Measurements from ENCODE around the gene RECQL5. TPM values are rescaled to one million over a fixed set of nuclear protein-coding genes. Genes with fewer than 3 reads are reported as not detected.

Gene RECQL5
- polyA plus RNA-seq, 4 donors: 31.6 to 59.3 (median 46.1) TPM

GRCh38 chr17:75621489-75621888 is 45.5 kb downstream of the RECQL5 start:
- DNase-seq (ENCODE audit: low read depth in 4 of 4, low spot score in 2 of 4): no peak

GRCh38 chr17:75619506-75620431 is 47.2 kb downstream of the RECQL5 start:
- DNase-seq (ENCODE audit: low read depth in 4 of 4, low spot score in 2 of 4): no peak

- DNase-seq (ENCODE audit: low read depth in 4 of 4, low spot score in 2 of 4): no peak
Observed at GRCh38 chr17:75617675-75618074, 49.3 kb downstream of the RECQL5 start.

GRCh38 chr17:75617218-75617617 is 49.7 kb downstream of the RECQL5 start:
- DNase-seq (ENCODE audit: low read depth in 4 of 4, low spot score in 2 of 4): no peak

GRCh38 chr17:75616521-75617122 is 50.3 kb downstream of the RECQL5 start:
- DNase-seq (ENCODE audit: low read depth in 4 of 4, low spot score in 2 of 4): no peak

GRCh38 chr17:75615301-75615700 is 51.7 kb downstream of the RECQL5 start:
- DNase-seq (ENCODE audit: low read depth in 4 of 4, low spot score in 2 of 4): no peak

- no peak for DNase-seq (ENCODE audit: low read depth in 4 of 4, low spot score in 2 of 4)
Observed at GRCh38 chr17:75614556-75615270, 52.2 kb downstream of the RECQL5 start.

GRCh38 chr17:75614006-75614405 is 52.9 kb downstream of the RECQL5 start:
- DNase-seq (ENCODE audit: low read depth in 4 of 4, low spot score in 2 of 4): no peak

GRCh38 chr17:75612906-75613626 is 53.9 kb downstream of the RECQL5 start:
- DNase-seq (ENCODE audit: low read depth in 4 of 4, low spot score in 2 of 4): no peak

- no peak for DNase-seq (ENCODE audit: low read depth in 4 of 4, low spot score in 2 of 4)
Observed at GRCh38 chr17:75611851-75612429, 55.0 kb downstream of the RECQL5 start.

GRCh38 chr17:75610103-75610984 is 56.6 kb downstream of the RECQL5 start:
- DNase-seq (ENCODE audit: low read depth in 4 of 4, low spot score in 2 of 4): no peak

GRCh38 chr17:75607086-75607485 is 59.9 kb downstream of the RECQL5 start:
- DNase-seq (ENCODE audit: low read depth in 4 of 4, low spot score in 2 of 4): no peak

- no peak for DNase-seq (ENCODE audit: low read depth in 4 of 4, low spot score in 2 of 4)
Observed at GRCh38 chr17:75605790-75606189, 61.2 kb downstream of the RECQL5 start.

- no peak for DNase-seq (ENCODE audit: low read depth in 4 of 4, low spot score in 2 of 4)
Observed at GRCh38 chr17:75604034-75604695, 62.8 kb downstream of the RECQL5 start.

GRCh38 chr17:75603123-75603522 is 63.8 kb downstream of the RECQL5 start:
- no peak for DNase-seq (ENCODE audit: low read depth in 4 of 4, low spot score in 2 of 4)

- DNase-seq (ENCODE audit: low read depth in 4 of 4, low spot score in 2 of 4): no peak
Observed at GRCh38 chr17:75602644-75603043, 64.3 kb downstream of the RECQL5 start.

GRCh38 chr17:75601057-75601987 is 65.6 kb downstream of the RECQL5 start:
- no peak for DNase-seq (ENCODE audit: low read depth in 4 of 4, low spot score in 2 of 4)

Data from left renal cortex interstitium (tissue), 4 donors.